GM12878 (cell line): Measurements from ENCODE around the gene KMT2E.

Source experiments
- ATF3 ChIP-seq: IDR thresholded peaks from 2 replicates; pipeline ENCODE4 v1.6.1; 2011; ENCODE audit warnings: low read depth, mild to moderate bottlenecking, low read length, moderate library complexity, borderline replicate concordance; ENCODE audit errors: extremely low read depth
- ESRRA ChIP-seq: IDR thresholded peaks from 2 replicates; pipeline ENCODE4 v1.6.1; 2012; ENCODE audit warnings: mild to moderate bottlenecking, low read length, improper control_type of control experiment
- EZH2 ChIP-seq: IDR thresholded peaks from 2 replicates; pipeline ENCODE4 v1.6.1; 2012; ENCODE audit warnings: low read depth, mild to moderate bottlenecking, control low read depth, inconsistent platforms, low read length, borderline replicate concordance; ENCODE audit not compliant: control insufficient read depth
- MEF2B ChIP-seq: fragments of 450-650 bp; IDR thresholded peaks from 2 replicates; pipeline ENCODE4 v1.6.1; 2018; ENCODE audit warnings: mild to moderate bottlenecking, moderate library complexity; ENCODE audit not compliant: partially characterized antibody, poor library complexity, severe bottlenecking
- MXI1 ChIP-seq: fragments of 150-350 bp; IDR thresholded peaks from 2 replicates; pipeline ENCODE4 v1.6.1; 2011; ENCODE audit warnings: low read depth, mild to moderate bottlenecking, inconsistent platforms, low read length, improper control_type of control experiment
- RB1 ChIP-seq: fragments of 450-650 bp; formaldehyde crosslinking; IDR thresholded peaks from 2 replicates; pipeline ENCODE4 v1.6.1; 2017; ENCODE audit warnings: mild to moderate bottlenecking, borderline replicate concordance

GRCh38 chr7:104973909-104974415 is 40.0 kb upstream of the KMT2E start:
- TF ChIP-seq RB1 (no peak), EZH2 (no peak), ATF3 (no peak), MXI1 (no peak), MEF2B (no peak), ESRRA (no peak)
